GM18873 (cell line): ENCODE measurements around the gene KCNG2.
"Not testable (repeated sequence)": the region's sequence is repeated elsewhere in the genome, so short reads cannot be mapped to it uniquely, and the experiment has no call there.

Experiments
- ATAC-seq: cut with Tn5 transposase; IDR thresholded peaks from one replicate; pipeline ENCODE4 v1.9.1; 2021; ENCODE audit warnings: mild to moderate bottlenecking, moderate library complexity, moderate number of reproducible peaks; ENCODE audit not compliant: unreplicated experiment, low FRiP score

The KCNG2 gene

DNA sequence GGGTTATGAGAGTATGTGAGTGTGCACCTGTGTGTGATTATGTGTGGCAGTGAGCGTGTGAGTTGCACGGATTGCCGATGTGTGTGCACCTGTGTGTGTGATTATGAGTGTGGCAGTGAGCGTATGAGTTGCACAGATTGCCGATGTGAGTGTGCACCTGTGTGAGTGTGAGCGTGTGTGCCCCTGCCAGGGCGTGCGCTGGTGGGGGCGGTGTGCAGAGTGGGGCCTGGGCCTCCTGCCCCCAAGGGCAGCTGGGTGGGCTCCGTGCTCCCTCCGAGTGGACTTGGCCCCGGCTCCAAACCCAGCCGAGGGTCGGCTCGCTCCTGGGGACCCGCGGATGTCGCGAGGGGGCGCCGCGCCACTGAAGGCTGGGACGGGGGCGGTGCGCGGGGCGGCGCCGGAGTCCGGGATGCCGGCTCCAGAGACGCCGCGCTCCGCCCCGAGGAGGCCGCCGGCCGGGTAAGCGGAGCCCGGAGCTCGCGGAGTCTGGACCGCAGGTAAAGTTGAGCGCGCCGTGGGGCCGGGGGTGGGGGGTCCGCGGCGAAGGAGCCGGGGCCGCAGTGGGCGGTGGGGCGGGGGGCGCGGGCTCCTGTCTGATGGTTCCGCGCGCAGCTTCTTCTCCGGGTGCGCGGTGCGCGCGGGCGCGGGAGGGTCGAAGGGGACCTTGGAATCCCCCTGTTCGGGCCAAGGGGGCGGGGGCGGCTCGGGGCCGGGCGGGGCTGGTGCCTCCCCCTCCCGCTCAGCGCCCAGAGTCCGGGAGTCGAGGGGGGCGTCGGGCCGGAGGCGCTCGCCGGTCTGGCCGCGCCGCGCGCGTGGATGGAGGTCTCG lies at the start of gene KCNG2:
Gene KCNG2 (plus strand): TSS at position 421 of the 828 bp plus-strand sequence. CDS start 65,730 bp downstream, outside the sequence.
- no peak for ATAC-seq

DNA sequence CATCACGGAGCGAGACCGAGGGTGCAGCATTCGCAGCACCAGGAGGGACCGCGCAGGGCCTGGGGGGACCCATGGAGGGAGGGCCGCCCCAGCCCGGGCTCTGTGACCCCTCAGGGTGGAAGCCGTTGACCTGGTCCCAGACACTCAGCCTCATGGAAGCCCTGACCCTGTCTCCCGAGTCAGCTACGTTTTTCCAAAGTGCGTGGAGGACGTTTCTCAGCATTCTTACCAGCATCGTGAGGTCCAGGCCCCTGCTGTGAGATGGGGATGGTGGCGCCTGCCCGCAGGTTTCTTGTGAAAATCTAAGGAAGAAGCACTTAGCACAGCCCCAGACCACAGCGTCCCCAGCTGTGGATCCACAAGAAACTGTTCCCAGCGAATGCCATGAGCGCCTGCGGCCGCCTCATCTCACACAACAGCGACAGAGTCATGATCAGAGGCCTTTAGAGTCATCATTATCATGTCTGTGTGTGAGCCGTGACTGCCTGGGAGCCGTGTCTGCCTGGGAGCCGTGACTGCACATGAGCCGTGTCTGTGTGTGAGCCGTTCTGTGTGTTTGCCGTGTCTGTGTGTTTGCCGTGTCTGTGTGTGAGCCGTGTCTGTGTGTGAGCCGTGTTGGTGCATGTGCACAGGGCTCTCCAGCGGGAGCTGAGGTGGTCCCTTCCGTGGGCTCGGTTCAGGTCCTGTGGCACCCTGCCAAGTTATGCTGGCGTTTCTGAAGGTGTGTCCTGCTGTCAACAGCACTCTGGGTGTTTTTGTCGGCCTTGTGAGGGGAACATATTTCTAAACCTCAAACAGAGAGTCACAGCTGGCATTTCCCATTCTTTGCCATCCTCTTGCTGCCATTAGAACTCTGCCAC lies 49.2 kb upstream of the KCNG2 start:
- no peak for ATAC-seq

DNA sequence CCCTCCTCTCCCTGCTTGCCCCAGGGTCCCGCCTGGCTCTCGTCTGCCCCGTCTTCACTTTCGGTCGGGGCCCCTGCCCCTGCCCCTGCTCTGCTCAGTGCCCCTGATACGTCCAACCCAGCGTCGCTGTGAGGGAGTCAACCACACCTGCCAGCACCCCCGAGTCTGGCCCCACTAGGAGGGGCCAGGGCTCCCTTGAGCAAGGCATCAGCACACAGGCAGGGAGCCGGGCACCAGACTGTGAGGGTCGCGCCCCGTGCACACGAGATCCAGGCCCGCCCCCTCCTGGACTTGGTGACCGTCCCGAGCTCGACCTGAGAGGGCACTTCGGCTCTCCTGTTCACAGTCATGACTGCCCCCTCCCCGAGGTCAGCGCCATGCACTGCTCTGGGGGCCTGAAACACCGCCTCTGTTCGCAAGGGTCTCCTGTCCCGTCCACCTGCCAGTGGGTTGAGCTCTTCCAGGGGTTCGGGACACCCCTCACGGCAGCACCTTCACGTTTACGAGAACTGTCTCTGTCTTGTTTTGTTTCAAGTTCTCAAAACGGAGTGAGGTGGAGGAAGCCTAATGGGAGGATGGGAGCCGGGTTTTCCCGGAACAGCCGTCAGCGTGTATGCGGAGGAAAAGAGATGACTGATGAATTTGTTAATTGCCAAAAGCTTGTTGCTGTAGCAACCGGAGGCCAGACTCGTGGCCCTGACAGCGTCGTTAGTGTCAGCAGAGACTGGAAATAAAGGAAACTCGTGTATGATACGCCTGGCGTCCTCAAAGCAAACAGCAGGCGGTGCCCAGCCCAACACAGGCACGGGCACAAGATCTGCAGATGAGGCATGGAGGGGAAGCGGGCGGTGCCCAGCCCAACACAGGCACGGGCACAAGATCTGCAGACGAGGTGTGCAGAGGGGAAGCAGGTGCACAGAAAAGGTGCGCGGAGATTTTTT lies 48.2 kb upstream of the KCNG2 start:
- no peak for ATAC-seq

GRCh38 chr18:79750980-79751571 lies 46.7 kb upstream of the KCNG2 start:
- ATAC-seq = no peak

DNA sequence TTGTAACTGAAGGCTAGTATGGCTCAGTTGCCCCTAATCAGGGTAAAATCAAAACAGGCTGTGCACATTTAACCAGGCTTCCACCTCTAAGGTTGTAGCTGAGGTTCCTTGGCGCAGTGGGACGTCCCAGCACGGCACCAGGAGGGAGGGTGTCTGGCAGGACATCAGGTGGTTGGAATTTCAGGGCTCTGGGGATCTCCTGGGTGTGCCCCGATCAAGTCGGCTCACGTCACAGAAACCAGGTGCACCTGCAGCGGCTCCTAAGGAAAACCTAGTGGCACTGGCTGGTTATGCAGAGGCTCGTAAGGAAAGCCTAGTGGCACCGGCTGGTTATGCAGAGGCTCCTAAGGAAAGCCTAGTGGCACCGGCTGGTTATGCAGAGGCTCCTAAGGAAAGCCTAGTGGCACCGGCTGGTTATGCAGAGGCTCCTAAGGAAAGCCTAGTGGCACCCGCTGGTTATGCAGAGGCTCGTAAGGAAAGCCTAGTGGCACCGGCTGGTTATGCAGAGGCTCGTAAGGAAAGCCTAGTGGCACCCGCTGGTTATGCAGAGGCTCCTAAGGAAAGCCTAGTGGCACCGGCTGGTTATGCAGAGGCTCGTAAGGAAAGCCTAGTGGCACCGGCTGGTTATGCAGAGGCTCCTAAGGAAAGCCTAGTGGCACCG lies 45.7 kb upstream of the KCNG2 start:
- ATAC-seq = not testable (repeated sequence)

- not testable (repeated sequence) for ATAC-seq
Observed at GRCh38 chr18:79752946-79753345, 44.8 kb upstream of the KCNG2 start.

GRCh38 chr18:79753391-79753851 lies 44.3 kb upstream of the KCNG2 start:
- no peak for ATAC-seq

DNA sequence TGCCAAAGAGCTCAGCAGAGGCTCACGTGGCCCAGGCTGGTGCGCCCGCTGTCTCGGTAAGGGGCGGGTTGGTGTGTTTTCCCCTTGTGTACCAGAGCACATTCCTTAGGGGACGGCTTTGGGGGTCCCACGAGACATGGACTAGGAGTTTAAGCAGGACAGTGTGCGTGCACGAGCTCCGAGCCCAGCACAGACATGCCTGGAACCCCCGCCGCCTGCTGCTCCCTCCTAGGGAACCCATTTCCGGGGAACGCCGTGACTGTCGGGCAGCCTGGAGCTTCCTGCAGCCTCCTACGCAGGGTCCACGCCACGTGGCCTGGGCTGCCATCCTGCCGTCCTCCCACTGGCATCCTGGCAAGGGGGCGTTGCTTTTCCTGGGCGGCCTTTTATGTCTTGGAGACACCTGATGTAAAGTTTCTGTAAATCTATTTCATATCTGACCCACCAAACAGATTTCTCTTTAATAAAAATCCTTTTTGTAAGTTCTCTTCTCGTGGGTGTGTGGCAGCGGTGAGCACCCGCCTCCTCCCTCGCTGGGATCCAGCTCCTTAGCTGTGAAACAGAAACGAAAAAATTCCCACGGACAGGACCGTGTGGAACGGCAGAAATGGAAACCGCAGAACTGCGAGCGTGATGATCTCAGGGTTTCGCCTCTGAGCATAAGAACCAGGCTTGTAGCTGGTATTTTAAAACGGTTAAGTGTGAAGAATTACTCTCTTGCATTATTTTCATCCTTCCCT lies 43.5 kb upstream of the KCNG2 start:
- no peak for ATAC-seq

- no peak for ATAC-seq
Observed at GRCh38 chr18:79754831-79755351, 42.8 kb upstream of the KCNG2 start.

- ATAC-seq = no peak
Observed at GRCh38 chr18:79755496-79756142, 42.1 kb upstream of the KCNG2 start.

GRCh38 chr18:79756143-79756500 lies 41.6 kb upstream of the KCNG2 start:
- no peak for ATAC-seq

- no peak for ATAC-seq
Observed at GRCh38 chr18:79756826-79757225, 40.9 kb upstream of the KCNG2 start.

DNA sequence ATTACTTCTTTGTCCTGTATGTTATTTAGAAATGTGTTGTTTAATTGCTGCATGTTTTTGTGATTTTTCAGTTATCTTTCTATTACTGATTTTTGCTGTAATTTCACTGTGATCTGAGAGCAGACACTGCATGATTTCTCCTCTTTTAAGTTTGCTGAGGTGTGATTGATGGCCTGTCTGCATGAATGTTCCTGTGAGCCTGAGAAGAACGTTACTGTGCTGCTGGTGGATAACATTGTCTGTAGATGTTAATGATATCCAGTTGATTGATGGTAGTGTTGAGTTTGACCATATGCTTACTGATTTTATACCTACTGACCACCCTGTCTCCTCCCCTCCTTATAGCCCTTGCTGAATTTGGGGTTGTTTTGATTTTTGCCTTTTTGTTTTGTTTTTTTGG lies 37.4 kb upstream of the KCNG2 start:
- no peak for ATAC-seq

DNA sequence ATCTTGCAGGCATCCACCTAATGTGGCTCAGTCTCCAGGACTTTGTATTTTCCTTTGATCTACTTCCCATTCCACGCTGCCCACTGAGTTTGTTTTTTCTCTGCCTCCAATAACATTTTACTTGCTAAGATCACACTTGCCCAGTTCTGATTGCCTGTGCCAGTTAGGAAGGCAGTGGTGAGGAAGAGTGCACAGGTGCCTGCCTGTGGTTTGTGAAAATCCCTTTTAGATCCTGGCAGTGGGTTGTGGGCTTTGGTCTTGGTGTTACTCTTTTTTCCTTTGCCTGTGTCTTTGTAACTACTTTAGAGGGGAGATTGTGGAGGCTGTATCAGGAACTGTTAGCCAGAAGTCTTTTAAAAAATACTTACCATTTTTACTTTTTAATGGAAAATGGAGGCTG lies 36.9 kb upstream of the KCNG2 start:
- ATAC-seq = no peak

DNA sequence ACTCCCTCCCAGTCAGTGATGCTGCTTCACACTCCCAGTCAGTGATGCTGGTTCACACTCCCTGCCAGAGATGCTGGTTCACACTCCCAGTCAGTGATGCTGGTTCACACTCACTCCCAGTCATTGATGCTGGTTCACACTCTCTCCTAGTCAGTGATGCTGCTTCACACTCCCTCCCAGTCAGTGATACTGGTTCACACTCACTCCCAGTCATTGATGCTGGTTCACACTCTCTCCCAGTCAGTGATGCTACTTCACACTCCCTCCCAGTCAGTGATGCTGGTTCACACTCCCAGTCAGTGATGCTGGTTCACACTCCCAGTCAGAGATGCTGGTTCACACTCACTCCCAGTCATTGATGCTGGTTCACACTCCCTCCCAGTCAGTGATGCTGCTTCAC lies 34.3 kb upstream of the KCNG2 start:
- no peak for ATAC-seq

DNA sequence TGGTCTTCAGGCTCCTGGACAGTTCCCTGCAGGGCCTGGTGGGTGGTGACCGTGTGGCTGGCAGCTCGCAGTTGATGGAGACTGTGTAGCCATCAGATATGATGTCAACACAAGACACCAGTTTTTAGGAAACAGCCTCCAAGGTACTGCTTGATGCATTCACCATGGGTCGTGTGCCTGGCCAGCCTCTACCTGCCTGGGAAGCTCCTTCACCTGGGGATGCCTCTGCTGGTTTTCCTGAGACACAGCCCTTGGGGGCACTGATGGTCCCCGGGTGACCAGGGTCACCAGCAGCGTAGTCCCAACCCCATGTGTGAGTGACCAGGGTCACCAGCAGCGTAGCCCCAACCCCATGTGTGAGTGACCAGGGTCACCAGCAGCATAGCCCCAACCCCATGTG lies 33.6 kb upstream of the KCNG2 start:
- ATAC-seq = no peak

- ATAC-seq = no peak
Observed at GRCh38 chr18:79765491-79766245, 32.1 kb upstream of the KCNG2 start.
